K562 (cell line): ENCODE results near the gene SERPINA9. TPM values are rescaled to one million over a fixed set of nuclear protein-coding genes. Genes with fewer than 3 reads are reported as not detected.

Experiments used
- ATAC-seq: fragments of 200-7000 bp; cut with Tn5 transposase; 3 replicates; pipeline ENCODE4 v1.9.1; 2020; ENCODE audit warnings: moderate library complexity
- BruUV-seq: library from RNA; stranded (reverse); fragments of 400-500 nt; replicated peaks from 2 replicates; lab custom pipeline; 2021; lab: Mats Ljungman, UMichigan
- CTCF ChIA-PET: fragments of 300-600 bp; formaldehyde crosslinking; extraction: SDS; loops from one replicate; lab custom pipeline; 2021; ENCODE audit warnings: low intra/inter-chr PET ratio; lab: Yijun Ruan, JAX
- POLR2A ChIA-PET: fragments of 300-600, 350-650 bp; sonication (Branson Sonifier 250); formaldehyde crosslinking; extraction: SDS; loops from one replicate; lab custom pipeline; 2021; ENCODE audit warnings: antibody characterized with exemption, inconsistent platforms; lab: Yijun Ruan, JAX
- DNase-seq, 4 experiments: peaks; one replicate each; pipeline versions ENCODE4 v3.0.0 to v3.0.0-alpha.2; 2011 to 2018; ENCODE audit warnings: low spot score in 3 of 4, mixed read lengths in 3 of 4; ENCODE audit errors: extremely low read depth in 1 of 4
- FAIRE-seq: peaks from 2 replicates; lab custom pipeline; 2011; peaks lifted over from hg19 to GRCh38; lab: Jason Lieb, UNC
- H2AFZ ChIP-seq: 2 replicates; pipeline ENCODE4 v1.6.0; 2011; ENCODE audit warnings: low read depth, low read length, control low read depth, inconsistent platforms
- H3K27ac ChIP-seq: fragments of 200-600 bp; 3 replicates; pipeline ENCODE4 v1.8.0; 2011; ENCODE audit warnings: low read depth, mild to moderate bottlenecking, control low read depth, inconsistent platforms, low read length, moderate library complexity, mixed read lengths; ENCODE audit errors: extremely low read depth
- H3K27me3 ChIP-seq, 2 experiments: fragments of 300-600 bp in 1 of 2; 2 replicates in 1 of 2; 3 replicates in 1 of 2; pipeline versions ENCODE4 v1.6.0 to v1.8.0; 2011; ENCODE audit warnings: inconsistent platforms in 2 of 2, low read length in 2 of 2, mild to moderate bottlenecking in 1 of 2, mixed read lengths in 1 of 2, moderate library complexity in 1 of 2; ENCODE audit not compliant: control insufficient read depth in 2 of 2, insufficient read depth in 2 of 2
- H3K36me3 ChIP-seq: fragments of 300-600 bp; 3 replicates; pipeline ENCODE4 v1.8.0; 2011; ENCODE audit warnings: mild to moderate bottlenecking, low read length, inconsistent platforms; ENCODE audit not compliant: control insufficient read depth, insufficient read depth
- H3K4me1 ChIP-seq, 2 experiments: fragments of 200-600 bp in 1 of 2; replicated peaks in 1 of 2; 2 replicates in 1 of 2; 3 replicates in 1 of 2; pipeline versions ENCODE4 v1.5.1 to v1.8.0; 2011; ENCODE audit warnings: inconsistent platforms in 2 of 2, low read length in 2 of 2, mild to moderate bottlenecking in 1 of 2, mixed read lengths in 1 of 2, moderate library complexity in 1 of 2; ENCODE audit not compliant: control insufficient read depth in 2 of 2, insufficient read depth in 2 of 2
- H3K4me2 ChIP-seq: 2 replicates; pipeline ENCODE4 v1.6.1; 2011; ENCODE audit warnings: low read length, control low read depth, inconsistent platforms, mixed read lengths; ENCODE audit not compliant: insufficient read depth
- H3K4me3 ChIP-seq: fragments of 200-600 bp; sonication (generic), shearing (Covaris generic); 2 replicates; pipeline ENCODE4 v1.5.1; 2016; ENCODE audit warnings: control low read depth, inconsistent platforms
- H3K79me2 ChIP-seq: fragments of 200-600 bp; 3 replicates; pipeline ENCODE4 v1.8.0; 2011; ENCODE audit warnings: low read length, inconsistent platforms; ENCODE audit not compliant: control insufficient read depth, insufficient read depth
- H3K9ac ChIP-seq, 2 experiments: 2 replicates each; pipeline versions ENCODE4 v1.6.0 to v1.6.1; 2011; ENCODE audit warnings: low read depth in 2 of 2, low read length in 2 of 2, control low read depth in 1 of 2, inconsistent platforms in 1 of 2, mild to moderate bottlenecking in 1 of 2, mixed read lengths in 1 of 2; ENCODE audit not compliant: insufficient read depth in 1 of 2
- H3K9me1 ChIP-seq: one replicate; pipeline ENCODE4 v1.6.0; 2011; ENCODE audit warnings: inconsistent platforms, mild to moderate bottlenecking, low read length, moderate library complexity; ENCODE audit not compliant: control insufficient read depth, insufficient read depth
- H3K9me3 ChIP-seq: replicated peaks from 2 replicates; pipeline ENCODE4 v1.5.1; 2011; ENCODE audit warnings: low read depth, low read length, inconsistent platforms; ENCODE audit not compliant: control insufficient read depth, insufficient read depth
- H4K20me1 ChIP-seq: replicated peaks from 2 replicates; pipeline ENCODE4 v1.6.1; 2011; ENCODE audit warnings: low read length, inconsistent platforms, mixed read lengths; ENCODE audit not compliant: control insufficient read depth, insufficient read depth
- CCAR2 ChIP-seq: fragments of 200-400 bp; formaldehyde crosslinking; IDR thresholded peaks from 2 replicates; pipeline ENCODE4 v1.6.1; 2017; ENCODE audit warnings: mild to moderate bottlenecking, low read depth, low read length
- ELF2 ChIP-seq: fragments of 250-450 bp; sonication (Bioruptor Pico); IDR thresholded peaks from 2 replicates; pipeline ENCODE4 v1.5.0; 2021; ENCODE audit warnings: mild to moderate bottlenecking
- HDAC8 ChIP-seq: fragments of 450-650 bp; IDR thresholded peaks from 2 replicates; pipeline ENCODE4 v1.6.1; 2016; ENCODE audit warnings: mild to moderate bottlenecking, missing genetic modification characterization, moderate library complexity, missing compliant biosample characterization
- HDGF ChIP-seq: fragments of 450-650 bp; IDR thresholded peaks from 2 replicates; pipeline ENCODE4 v1.6.1; 2016
- SMAD3 ChIP-seq: fragments of 450-650 bp; formaldehyde crosslinking; conservative IDR thresholded peaks from 2 replicates; pipeline ENCODE4 v1.4.0; 2020; ENCODE audit warnings: mild to moderate bottlenecking
- WGBS: fragments of 100-300 bp; shearing (Covaris generic); methylation state at CpG from one replicate; pipeline ENCODE4 v1.1.6; 2016; ENCODE audit warnings: low coverage, mixed read lengths; ENCODE audit not compliant: insufficient coverage; ENCODE audit errors: missing lambda C conversion rate; 5-methylcytosine and 5-hydroxymethylcytosine counted together
- in situ Hi-C: fragments of 300-500 bp; cut with MboI; formaldehyde crosslinking; loops from 4 replicates; pipeline ENCODE4 v1.15.0; 2018; ENCODE audit warnings: inconsistent platforms, mixed read lengths
- intact Hi-C: fragments of 100-400 bp; cut with micrococcal nuclease; formaldehyde crosslinking; loops from 2 replicates; pipeline ENCODE4 v1.14.2; 2022
- polyA plus RNA-seq, 8 experiments: library from polyadenylated mRNA; depleted of rRNA in 4 of 8; stranded (reverse) in 5 of 8; unstranded in 3 of 8; fragments of >200 nt; fragmentation: Nextera tagmentation in 2 of 8; fragmentation: Illumina TruSeq in 1 of 8; extraction: Ambion mirVana in 2 of 8; extraction: Trizol in 1 of 8; gene quantifications; 2 replicates each; pipeline versions ENCODE4 v1.2.1 to v1.2.3, GENCODE V29; 2011 to 2014; ENCODE audit warnings: inconsistent platforms in 1 of 8, missing spikeins in 1 of 8
- total RNA-seq, 7 experiments: library from RNA; depleted of rRNA in 6 of 7; stranded (reverse); fragments of >200 nt in 6 of 7; fragmentation: Illumina TruSeq in 2 of 7; extraction: Trizol in 2 of 7; gene quantifications; 2 replicates each; pipeline versions ENCODE4 v1.2.1 to v1.2.3, GENCODE V29; 2011 to 2021; ENCODE audit warnings: low replicate concordance in 1 of 7
- TF ChIP-seq, protein P1 (sequence below): fragments of 250-450 bp; sonication (Bioruptor Pico); IDR thresholded peaks from 2 replicates; pipeline ENCODE4 v1.4.0; 2020; ENCODE audit warnings: mild to moderate bottlenecking, moderate library complexity
- TF ChIP-seq, protein P2 (sequence below): fragments of 250-450 bp; sonication (Bioruptor Pico); IDR thresholded peaks from 2 replicates; pipeline ENCODE4 v1.8.0; 2021; ENCODE audit warnings: borderline replicate concordance, mild to moderate bottlenecking, moderate library complexity; ENCODE audit not compliant: poor library complexity, severe bottlenecking
- TF ChIP-seq, protein P3 (sequence below): fragments of 450-650 bp; IDR thresholded peaks from 2 replicates; pipeline ENCODE4 v1.6.1; 2017; ENCODE audit warnings: mild to moderate bottlenecking, moderate library complexity
- TF ChIP-seq, protein P4 (sequence below): fragments of 450-650 bp; IDR thresholded peaks from 2 replicates; pipeline ENCODE4 v1.6.1; 2016; ENCODE audit warnings: low read depth, mild to moderate bottlenecking, moderate library complexity

SERPINA9 gene
- total and polyA plus RNA-seq, 9 of the 15 experiments (the other 6 are each of a cell fraction or from before 2014, with no cell fraction given): not detected

DNA sequence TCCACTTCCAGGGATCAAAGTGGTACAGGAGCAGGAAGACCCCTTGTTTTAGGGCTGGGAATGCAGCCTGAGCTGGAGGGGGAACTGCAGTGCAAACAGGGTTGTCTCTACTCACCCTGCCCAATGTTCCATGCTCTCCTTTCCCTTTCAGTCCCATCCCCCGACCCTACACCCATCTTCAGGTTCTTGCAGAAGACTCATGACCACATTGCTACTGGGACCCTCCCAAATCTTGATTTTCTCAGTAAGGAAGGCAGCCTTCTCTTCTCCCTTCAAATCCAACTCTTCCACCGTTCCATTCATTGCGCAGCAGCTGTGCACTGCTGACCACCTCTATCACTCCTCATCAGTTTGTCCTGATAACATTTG is 25.3 kb downstream of the SERPINA9 start:
- H3K27me3 ChIP-seq: no peaks in the 10 kb centered on the region
- no peak for TF ChIP-seq HDAC8 (tag)
- no peak for TF ChIP-seq ELF2 (CRISPR knock-in tag)
- TF ChIP-seq, protein P1, sequence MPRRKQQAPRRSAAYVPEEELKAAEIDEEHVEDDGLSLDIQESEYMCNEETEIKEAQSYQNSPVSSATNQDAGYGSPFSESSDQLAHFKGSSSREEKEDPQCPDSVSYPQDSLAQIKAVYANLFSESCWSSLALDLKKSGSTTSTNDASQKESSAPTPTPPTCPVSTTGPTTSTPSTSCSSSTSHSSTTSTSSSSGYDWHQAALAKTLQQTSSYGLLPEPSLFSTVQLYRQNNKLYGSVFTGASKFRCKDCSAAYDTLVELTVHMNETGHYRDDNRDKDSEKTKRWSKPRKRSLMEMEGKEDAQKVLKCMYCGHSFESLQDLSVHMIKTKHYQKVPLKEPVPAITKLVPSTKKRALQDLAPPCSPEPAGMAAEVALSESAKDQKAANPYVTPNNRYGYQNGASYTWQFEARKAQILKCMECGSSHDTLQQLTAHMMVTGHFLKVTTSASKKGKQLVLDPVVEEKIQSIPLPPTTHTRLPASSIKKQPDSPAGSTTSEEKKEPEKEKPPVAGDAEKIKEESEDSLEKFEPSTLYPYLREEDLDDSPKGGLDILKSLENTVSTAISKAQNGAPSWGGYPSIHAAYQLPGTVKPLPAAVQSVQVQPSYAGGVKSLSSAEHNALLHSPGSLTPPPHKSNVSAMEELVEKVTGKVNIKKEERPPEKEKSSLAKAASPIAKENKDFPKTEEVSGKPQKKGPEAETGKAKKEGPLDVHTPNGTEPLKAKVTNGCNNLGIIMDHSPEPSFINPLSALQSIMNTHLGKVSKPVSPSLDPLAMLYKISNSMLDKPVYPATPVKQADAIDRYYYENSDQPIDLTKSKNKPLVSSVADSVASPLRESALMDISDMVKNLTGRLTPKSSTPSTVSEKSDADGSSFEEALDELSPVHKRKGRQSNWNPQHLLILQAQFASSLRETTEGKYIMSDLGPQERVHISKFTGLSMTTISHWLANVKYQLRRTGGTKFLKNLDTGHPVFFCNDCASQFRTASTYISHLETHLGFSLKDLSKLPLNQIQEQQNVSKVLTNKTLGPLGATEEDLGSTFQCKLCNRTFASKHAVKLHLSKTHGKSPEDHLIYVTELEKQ: no peak
- no peak for TF ChIP-seq CCAR2
- TF ChIP-seq HDGF: no peak
- TF ChIP-seq, protein P2, sequence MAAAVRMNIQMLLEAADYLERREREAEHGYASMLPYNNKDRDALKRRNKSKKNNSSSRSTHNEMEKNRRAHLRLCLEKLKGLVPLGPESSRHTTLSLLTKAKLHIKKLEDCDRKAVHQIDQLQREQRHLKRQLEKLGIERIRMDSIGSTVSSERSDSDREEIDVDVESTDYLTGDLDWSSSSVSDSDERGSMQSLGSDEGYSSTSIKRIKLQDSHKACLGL (CRISPR knock-in tag): no peak
- TF ChIP-seq SMAD3 (CRISPR knock-in tag): no peak
- TF ChIP-seq, protein P3, sequence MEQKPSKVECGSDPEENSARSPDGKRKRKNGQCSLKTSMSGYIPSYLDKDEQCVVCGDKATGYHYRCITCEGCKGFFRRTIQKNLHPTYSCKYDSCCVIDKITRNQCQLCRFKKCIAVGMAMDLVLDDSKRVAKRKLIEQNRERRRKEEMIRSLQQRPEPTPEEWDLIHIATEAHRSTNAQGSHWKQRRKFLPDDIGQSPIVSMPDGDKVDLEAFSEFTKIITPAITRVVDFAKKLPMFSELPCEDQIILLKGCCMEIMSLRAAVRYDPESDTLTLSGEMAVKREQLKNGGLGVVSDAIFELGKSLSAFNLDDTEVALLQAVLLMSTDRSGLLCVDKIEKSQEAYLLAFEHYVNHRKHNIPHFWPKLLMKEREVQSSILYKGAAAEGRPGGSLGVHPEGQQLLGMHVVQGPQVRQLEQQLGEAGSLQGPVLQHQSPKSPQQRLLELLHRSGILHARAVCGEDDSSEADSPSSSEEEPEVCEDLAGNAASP: no peak
- TF ChIP-seq, protein P4, sequence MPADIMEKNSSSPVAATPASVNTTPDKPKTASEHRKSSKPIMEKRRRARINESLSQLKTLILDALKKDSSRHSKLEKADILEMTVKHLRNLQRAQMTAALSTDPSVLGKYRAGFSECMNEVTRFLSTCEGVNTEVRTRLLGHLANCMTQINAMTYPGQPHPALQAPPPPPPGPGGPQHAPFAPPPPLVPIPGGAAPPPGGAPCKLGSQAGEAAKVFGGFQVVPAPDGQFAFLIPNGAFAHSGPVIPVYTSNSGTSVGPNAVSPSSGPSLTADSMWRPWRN: no peak
- H3K36me3 ChIP-seq: no peaks in the 10 kb centered on the region
- H3K27ac ChIP-seq: no peak overlapping the region; the same call in 2 of the 3 replicates
- ChIA-PET POLR2A (no interaction called here), CTCF (no interaction called here)
- H3K9me1 ChIP-seq: no peaks in the 10 kb centered on the region
- ATAC-seq (no peak), DNase-seq (no peak), FAIRE-seq (no peak)
- in situ Hi-C loops (no loop called here), intact Hi-C loops (no loop called here)
- no TSS peak for BruUV-seq
- H4K20me1 ChIP-seq: no peaks in the 10 kb centered on the region
- H3K9me3 ChIP-seq: no peaks in the 10 kb centered on the region
- no peak overlapping the region for H3K4me2 ChIP-seq
- WGBS: 0% methylated on average over 3 of the region's 3 CpGs
- H3K9ac ChIP-seq: no peak overlapping the region
- H3K79me2 ChIP-seq: no peaks in the 10 kb centered on the region
- no peaks in the 10 kb centered on the region for H3K4me1 ChIP-seq
- no peak overlapping the region for H3K4me3 ChIP-seq
- no peak overlapping the region for H2AFZ ChIP-seq
